ENCODE data around the gene HOXB3.
A peak's percentile ranks its signal among the peaks of the same experiment; 100 is the strongest.

HOXB3 gene

DNA sequence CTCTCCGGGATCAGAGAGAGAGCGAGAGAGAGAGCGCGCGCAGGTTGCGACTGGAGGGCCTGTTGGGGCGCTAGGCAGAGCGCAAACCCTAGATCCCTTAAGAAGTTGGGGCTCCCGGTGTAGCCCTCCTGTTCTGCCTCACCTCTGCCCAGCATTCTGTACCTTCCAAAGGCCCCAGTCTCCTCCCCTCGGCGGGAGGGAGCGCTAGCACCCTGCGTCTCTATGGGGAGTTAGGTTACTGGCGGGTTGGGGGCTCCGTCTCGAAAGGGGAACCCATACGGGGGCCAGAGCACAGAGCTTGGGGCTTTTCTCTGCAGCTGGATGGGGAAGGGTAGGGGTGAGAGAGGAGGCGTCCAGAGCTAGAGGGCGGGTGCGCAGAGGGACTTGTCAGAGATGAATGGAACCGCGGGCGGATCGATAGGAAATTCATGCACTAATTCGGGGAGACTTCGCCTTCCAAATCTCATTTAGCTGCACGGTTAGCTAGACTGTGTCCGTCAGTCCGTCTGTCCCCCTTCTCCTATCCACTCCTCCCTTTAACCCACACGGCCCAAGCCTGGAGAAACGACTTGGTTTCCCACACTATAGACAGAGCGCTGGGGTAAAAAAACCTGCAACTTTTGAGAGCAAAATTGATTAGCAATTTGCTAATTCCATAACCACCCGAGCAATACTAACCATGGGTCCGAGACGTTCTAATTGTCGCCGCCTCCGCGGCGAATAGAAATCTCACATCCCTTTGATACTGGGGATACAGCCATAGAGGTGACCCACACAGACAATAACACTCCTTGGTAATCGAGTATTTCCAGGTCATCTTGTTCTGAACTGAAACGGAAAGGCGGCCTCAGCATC, 11.2 kb downstream of the HOXB3 start:
- DNase-seq (ENCODE audit: low read depth in 1 of 2, low spot score in 1 of 2): no peak
- no peak for TF ChIP-seq JUND (IDR thresholded peaks at IDR 0.05; ENCODE audit: low read depth)
- in situ Hi-C loops (cut with HindIII; ENCODE audit: low pct_unique_long_range_greater_than_20kb, low sequenced_read_pairs): no loop called here

- TF ChIP-seq JUND (IDR thresholded peaks at IDR 0.05; ENCODE audit: low read depth): no peak
- in situ Hi-C loops (cut with HindIII; ENCODE audit: low pct_unique_long_range_greater_than_20kb, low sequenced_read_pairs): no loop called here
- no peak for DNase-seq (ENCODE audit: low read depth in 1 of 2, low spot score in 1 of 2)
These were observed 12.0 kb downstream of the HOXB3 start, which contains the start of gene HOXB4 for GRCh38 chr17:48577946-48578615. HOXB4 (minus strand) TSS chr17:48578350; CDS start chr17:48578319, 31 bp downstream.

DNA sequence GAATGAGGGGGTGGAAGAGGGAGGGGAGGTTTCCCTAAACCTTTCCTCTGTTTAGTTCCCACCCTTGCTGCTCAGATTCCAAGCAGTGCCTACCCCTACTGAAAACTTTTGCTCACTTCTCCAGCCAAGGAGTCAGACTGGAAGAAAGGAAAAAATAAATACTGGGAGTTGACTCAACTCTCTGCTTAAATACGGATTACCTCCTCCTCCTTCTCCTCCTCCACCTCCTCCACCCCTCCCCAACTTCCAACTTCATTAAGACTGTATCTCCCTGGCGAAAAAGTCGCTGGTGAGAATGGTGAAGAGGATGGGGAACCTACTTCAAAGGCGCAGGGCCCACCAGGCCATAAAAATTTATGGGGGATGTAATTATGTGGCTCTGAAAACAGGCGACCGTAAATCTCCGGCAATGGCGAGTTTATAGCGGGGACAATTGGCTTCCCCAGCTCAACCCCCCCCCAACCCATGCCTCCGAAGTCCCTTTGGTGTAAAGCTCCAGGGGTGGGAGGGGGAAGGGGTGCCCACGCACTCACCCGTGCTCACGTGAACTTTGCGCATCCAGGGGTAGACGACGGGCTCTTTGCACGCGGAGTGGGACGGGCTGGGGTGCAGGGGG, 12.6 kb downstream of the HOXB3 start:
- no peak for TF ChIP-seq JUND (IDR thresholded peaks at IDR 0.05; ENCODE audit: low read depth)
- in situ Hi-C loops (cut with HindIII; ENCODE audit: low pct_unique_long_range_greater_than_20kb, low sequenced_read_pairs): no loop called here
- DNase-seq (ENCODE audit: low read depth in 1 of 2, low spot score in 1 of 2): no peak

DNA sequence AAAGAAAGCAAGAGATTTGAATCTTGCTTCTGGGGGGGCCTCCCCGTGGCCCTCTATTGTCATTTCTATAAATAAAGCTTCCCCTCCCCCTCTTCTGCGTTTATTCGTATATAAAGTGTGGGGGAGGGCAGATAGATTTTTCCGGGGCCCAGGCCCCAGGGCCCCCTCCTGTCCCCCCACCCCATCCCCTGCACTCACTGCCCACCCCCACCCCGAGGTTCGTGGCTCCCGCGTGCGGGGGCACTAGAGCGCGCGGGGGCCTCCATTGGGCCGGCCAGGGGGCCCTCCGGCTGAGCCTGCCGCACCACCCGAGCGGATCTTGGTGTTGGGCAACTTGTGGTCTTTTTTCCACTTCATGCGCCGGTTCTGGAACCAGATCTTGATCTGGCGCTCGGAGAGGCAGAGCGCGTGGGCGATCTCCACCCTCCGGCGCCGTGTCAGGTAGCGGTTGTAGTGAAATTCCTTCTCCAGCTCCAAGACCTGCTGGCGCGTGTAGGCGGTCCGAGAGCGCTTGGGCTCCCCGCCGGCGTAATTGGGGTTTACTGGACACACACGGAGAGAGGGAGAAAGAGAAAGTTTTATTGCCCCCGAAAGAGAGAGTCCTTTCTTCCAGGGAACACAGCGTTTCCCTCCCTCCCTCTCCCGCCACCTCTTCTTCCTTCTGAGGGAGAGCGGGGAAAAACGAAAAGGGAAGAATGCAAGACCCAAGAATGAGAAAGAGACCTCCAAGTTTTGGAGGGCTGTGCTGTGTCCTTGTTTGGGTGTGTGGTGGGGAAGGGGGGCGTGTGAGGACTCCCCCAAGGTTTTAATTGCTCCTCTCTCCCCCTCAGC, 13.3 kb downstream of the HOXB3 start:
- no peak for TF ChIP-seq JUND (IDR thresholded peaks at IDR 0.05; ENCODE audit: low read depth)
- peak; percentile 72 to 94 for DNase-seq (ENCODE audit: low read depth in 1 of 2, low spot score in 1 of 2)
- in situ Hi-C loops (cut with HindIII; ENCODE audit: low pct_unique_long_range_greater_than_20kb, low sequenced_read_pairs): no loop called here

GRCh38 chr17:48575673-48576478, 14.2 kb downstream of the HOXB3 start:
- no peak for TF ChIP-seq JUND (IDR thresholded peaks at IDR 0.05; ENCODE audit: low read depth)
- in situ Hi-C loops (cut with HindIII; ENCODE audit: low pct_unique_long_range_greater_than_20kb, low sequenced_read_pairs): no loop called here
- DNase-seq (ENCODE audit: low read depth in 1 of 2, low spot score in 1 of 2): no peak

- in situ Hi-C loops (cut with HindIII; ENCODE audit: low pct_unique_long_range_greater_than_20kb, low sequenced_read_pairs): no loop called here
- no peak for DNase-seq (ENCODE audit: low read depth in 1 of 2, low spot score in 1 of 2)
- TF ChIP-seq JUND (IDR thresholded peaks at IDR 0.05; ENCODE audit: low read depth): no peak
These were observed 14.9 kb downstream of the HOXB3 start for GRCh38 chr17:48575066-48575582.

DNA sequence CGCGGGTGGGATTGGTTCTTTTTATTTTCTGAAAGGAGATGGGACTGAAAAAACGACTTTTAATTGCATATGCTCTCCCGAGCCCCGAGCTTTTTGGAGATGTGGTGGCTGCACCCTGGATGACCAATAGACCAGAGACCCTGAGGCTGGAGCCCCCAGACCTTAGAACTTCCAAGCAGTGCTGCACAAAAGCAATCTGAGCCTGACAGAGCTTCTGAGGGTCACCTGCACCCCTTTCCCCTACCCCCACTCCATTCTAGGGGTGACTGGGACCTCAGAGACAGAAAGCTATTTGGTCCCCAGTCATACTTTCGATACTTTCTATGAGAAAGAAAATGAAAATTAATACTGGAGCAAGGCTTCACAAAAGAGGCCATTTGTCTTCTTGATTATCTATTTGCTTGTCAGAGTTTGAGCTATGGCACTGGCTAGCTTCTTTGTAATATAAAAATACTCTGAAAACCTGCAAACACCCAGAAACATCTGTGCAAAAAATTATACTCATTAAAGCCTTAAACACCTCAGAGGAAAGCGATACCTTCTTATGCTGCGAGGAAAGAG, 15.5 kb downstream of the HOXB3 start:
- in situ Hi-C loops (cut with HindIII; ENCODE audit: low pct_unique_long_range_greater_than_20kb, low sequenced_read_pairs): no loop called here
- no peak for TF ChIP-seq JUND (IDR thresholded peaks at IDR 0.05; ENCODE audit: low read depth)
- no peak for DNase-seq (ENCODE audit: low read depth in 1 of 2, low spot score in 1 of 2)

- TF ChIP-seq JUND (IDR thresholded peaks at IDR 0.05; ENCODE audit: low read depth): no peak
- DNase-seq (ENCODE audit: low read depth in 1 of 2, low spot score in 1 of 2): no peak
- in situ Hi-C loops (cut with HindIII; ENCODE audit: low pct_unique_long_range_greater_than_20kb, low sequenced_read_pairs): no loop called here
These were observed 18.1 kb downstream of the HOXB3 start for GRCh38 chr17:48571826-48572417.

DNA sequence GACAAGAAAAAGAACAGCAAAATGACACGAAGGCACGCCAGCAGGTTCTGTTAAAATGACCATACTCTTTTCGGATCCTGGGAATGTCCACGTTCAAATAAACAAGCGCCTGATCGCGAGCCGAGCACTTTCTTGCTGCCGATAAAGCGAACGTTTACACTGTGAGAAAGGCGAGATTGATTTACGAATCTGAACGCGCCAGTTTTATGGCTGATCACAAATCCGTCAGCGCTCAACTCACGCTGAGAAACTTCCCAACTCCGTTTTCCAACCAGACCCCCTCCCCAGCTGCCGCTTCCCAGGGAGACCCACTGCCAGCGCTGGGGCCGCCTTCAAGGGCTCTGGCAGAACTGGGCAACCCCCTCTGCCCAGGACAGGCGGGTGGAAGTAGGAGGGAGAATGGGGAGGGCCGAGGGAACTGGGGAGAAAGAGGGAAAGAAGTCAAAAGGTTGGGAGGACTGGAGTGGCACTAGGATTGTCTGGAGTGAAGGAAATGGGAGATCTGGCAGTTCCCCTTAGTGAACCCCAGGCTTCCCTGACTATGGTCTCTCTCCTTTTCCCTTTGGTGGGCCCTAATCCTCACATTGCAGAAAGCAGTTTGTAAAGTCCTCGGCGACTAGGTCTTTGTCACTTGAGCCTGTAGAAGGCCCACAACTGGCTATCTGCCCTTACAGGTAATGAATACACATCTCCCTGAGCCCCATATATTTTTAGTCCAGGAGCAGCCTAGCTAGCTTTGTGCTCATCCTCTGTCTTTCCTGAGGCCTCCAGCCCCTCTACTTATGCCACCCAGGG, 18.8 kb downstream of the HOXB3 start:
- TF ChIP-seq JUND (IDR thresholded peaks at IDR 0.05; ENCODE audit: low read depth): no peak
- no peak for DNase-seq (ENCODE audit: low read depth in 1 of 2, low spot score in 1 of 2)
- in situ Hi-C loops (cut with HindIII; ENCODE audit: low pct_unique_long_range_greater_than_20kb, low sequenced_read_pairs): no loop called here

- no peak for DNase-seq (ENCODE audit: low read depth in 1 of 2, low spot score in 1 of 2)
- TF ChIP-seq JUND (IDR thresholded peaks at IDR 0.05; ENCODE audit: low read depth): no peak
- in situ Hi-C loops (cut with HindIII; ENCODE audit: low pct_unique_long_range_greater_than_20kb, low sequenced_read_pairs): no loop called here
These were observed 19.6 kb downstream of the HOXB3 start for GRCh38 chr17:48570325-48571023.
